HG03469 (cell line): Measurements from ENCODE around the gene SPAG8.

Source experiments
- ATAC-seq: cut with Tn5 transposase; IDR thresholded peaks from one replicate; pipeline ENCODE4 v1.9.1; 2021; ENCODE audit warnings: mild to moderate bottlenecking, moderate library complexity, moderate number of reproducible peaks; ENCODE audit not compliant: unreplicated experiment

The SPAG8 gene

GRCh38 chr9:35781066-35781465, 31.0 kb downstream of the SPAG8 start:
- ATAC-seq = no peak

GRCh38 chr9:35778496-35778895, 33.6 kb downstream of the SPAG8 start:
- no peak for ATAC-seq

- no peak for ATAC-seq
Observed at GRCh38 chr9:35776018-35776417, 36.0 kb downstream of the SPAG8 start.

GRCh38 chr9:35774907-35775635, 37.0 kb downstream of the SPAG8 start:
- ATAC-seq = no peak

GRCh38 chr9:35771943-35772342, 40.1 kb downstream of the SPAG8 start:
- ATAC-seq = no peak

- no peak for ATAC-seq
Observed at GRCh38 chr9:35771534-35771933, 40.5 kb downstream of the SPAG8 start.

- ATAC-seq = no peak
Observed at GRCh38 chr9:35771075-35771433, 41.0 kb downstream of the SPAG8 start.

GRCh38 chr9:35769763-35770162, 42.3 kb downstream of the SPAG8 start:
- ATAC-seq = no peak

GRCh38 chr9:35767458-35767857, 44.6 kb downstream of the SPAG8 start:
- ATAC-seq = no peak

GRCh38 chr9:35766997-35767396, 45.1 kb downstream of the SPAG8 start:
- no peak for ATAC-seq

- ATAC-seq = no peak
Observed at GRCh38 chr9:35763803-35764202, 48.3 kb downstream of the SPAG8 start.

- ATAC-seq = no peak
Observed at GRCh38 chr9:35763181-35763580, 48.9 kb downstream of the SPAG8 start.

GRCh38 chr9:35760651-35761050, 51.4 kb downstream of the SPAG8 start:
- no peak for ATAC-seq

GRCh38 chr9:35759795-35760194, 52.3 kb downstream of the SPAG8 start:
- ATAC-seq = no peak
